RCC 7860 (cell line): ENCODE data around the gene QRFP.
"Not testable (repeated sequence)": the region's sequence is repeated elsewhere in the genome, so short reads cannot be mapped to it uniquely, and the experiment has no call there.

ENCODE experiments used
- DNase-seq: peaks from one replicate; pipeline ENCODE4 v3.0.0-alpha.2; 2015; ENCODE audit warnings: low spot score
- FAIRE-seq: peaks from 2 replicates; lab custom pipeline; 2012; peaks lifted over from hg19 to GRCh38; lab: Jason Lieb, UNC

QRFP gene

GRCh38 chr9:130858739-130859705 lies 37.6 kb downstream of the QRFP start:
- no peak for FAIRE-seq
- DNase-seq: no peak

- FAIRE-seq (peak; percentile 91), DNase-seq (peak; percentile 92)
Measured at GRCh38 chr9:130857864-130858738, 38.5 kb downstream of the QRFP start.

- DNase-seq (no peak), FAIRE-seq (no peak)
Measured at GRCh38 chr9:130856474-130856873, 40.1 kb downstream of the QRFP start.

- no peak for DNase-seq
- FAIRE-seq: no peak
Measured at GRCh38 chr9:130854835-130855234, 41.8 kb downstream of the QRFP start.

- peak; percentile 9 for DNase-seq
- no peak for FAIRE-seq
Measured at GRCh38 chr9:130854092-130854491, 42.5 kb downstream of the QRFP start.

DNA sequence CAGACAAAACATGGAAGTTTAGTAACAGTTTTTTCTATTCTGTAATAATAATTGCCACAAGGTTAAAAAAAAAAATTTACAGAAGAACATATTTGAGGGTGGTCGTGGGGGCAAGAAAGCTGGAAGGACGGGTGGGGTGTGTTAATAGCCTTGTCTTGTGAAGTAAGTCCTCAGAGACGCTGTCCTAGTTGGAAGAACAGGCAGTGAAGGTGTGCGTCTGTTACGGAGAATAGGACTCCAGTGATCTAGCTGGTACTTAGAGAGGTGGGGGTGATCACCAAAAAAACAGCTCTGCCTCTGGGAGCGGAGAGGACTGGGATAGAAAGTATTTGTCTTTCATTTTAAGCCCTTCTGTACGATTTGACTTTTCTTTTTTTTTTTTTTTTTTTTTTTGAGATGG lies 43.8 kb downstream of the QRFP start:
- FAIRE-seq (no peak), DNase-seq (no peak)

DNA sequence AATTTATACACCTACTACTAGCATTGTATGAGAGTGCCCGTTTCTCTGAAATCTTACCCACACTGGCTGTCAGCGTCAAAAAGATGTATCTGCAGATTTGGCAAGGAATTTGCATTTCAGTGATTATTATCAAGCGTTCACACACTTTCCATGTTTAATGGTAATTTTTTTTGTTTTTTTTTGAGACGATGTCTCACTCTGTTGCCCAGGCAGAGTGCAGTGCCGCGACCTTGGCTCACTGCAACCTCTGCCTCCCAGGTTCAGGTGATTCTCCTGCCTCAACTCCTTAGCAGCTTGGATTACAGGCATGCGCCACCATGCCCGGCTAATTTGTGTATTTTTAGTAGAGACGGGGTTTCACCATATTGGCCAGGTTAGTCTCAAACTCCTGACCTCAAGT lies 47.3 kb downstream of the QRFP start:
- DNase-seq (no peak), FAIRE-seq (no peak)

DNA sequence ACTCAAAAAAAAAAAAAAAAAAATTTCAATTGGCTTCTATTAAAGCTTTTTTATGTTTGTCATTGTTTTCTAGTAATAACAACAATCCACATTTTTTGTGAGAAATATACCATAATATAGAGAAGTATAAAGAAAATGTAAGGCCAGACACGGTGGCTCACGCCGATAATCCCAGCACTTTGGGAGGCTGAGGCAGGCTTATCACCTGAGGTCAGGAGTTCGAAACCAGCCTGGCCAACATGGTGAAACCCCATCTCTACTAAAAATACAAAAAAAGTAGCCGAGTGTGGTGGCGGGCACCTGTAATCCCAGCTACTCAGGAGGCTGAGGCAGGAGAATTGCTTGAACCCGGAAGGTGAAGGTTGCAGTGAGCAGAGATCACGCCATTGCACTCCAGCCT lies 48.1 kb downstream of the QRFP start:
- not testable (repeated sequence) for FAIRE-seq, DNase-seq

DNA sequence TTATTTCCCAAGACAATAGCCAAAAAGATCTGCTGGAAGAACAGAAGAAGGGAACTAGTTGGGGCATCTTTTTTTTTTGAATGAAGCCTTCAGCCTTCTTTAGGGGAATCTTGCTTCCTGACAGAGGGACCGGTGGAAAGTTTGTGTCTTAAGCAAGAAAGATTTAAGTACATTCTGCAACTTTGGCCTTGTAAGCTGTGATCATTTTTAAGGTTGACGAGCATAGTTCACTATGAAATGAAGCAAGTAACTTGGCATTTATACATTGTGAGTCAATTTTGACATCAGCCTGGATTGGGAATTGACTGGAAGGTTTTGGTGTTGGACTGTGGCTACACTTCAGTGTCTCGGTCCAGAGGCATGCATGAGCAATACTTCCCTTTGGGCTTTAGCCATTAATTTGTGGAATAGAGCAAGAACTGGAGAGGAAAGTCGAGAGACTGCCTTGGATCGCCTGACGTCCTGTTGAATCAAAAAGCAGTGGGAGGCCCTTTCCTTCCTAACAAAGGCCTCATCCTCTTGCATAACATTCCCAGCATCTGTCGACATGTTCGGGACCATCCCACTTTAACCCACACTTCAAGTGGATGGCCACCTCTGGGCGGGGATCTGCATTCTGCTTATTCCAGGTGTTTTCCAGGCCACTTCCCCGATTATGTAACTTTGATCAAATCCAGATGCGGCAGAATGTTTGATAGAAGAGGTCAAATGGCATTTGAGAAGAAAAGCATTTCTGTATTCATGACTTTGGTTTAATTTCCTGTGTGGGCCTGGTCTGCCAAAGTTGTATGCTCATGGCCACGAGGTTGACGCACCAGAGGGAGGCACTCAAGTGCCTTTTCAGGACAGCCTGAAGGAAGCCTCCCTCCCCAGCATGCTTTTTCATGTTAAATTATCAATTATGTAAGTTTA lies 49.0 kb downstream of the QRFP start:
- DNase-seq (peak; percentile 98), FAIRE-seq (peak; percentile 96)

- FAIRE-seq: peak; percentile 84
- DNase-seq: peak; percentile 77
Measured at GRCh38 chr9:130846487-130847305, 49.9 kb downstream of the QRFP start.

GRCh38 chr9:130845901-130846481 lies 50.6 kb downstream of the QRFP start:
- DNase-seq (peak; percentile 54), FAIRE-seq (no peak)

DNA sequence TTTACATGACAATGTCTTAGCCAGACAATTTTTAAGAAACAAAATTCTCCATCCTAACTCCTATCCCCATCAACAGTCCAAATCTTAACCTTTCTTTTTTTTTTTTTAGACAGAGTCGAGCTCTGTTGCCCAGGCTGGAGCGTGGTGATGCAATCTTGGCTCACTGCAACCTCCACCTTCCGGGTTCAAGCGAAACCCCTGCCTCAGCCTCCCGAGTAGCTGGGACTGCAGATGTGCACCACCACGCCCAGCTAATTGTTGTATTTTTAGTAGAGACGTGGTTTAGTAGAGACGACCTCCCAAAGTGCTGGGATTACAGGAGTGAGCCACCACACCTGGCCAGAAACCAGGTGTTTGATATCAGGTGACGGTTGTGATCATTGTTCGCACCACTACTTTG lies 51.4 kb downstream of the QRFP start:
- DNase-seq (no peak), FAIRE-seq (no peak)

GRCh38 chr9:130844044-130844451 lies 52.6 kb downstream of the QRFP start:
- FAIRE-seq: no peak
- no peak for DNase-seq

DNA sequence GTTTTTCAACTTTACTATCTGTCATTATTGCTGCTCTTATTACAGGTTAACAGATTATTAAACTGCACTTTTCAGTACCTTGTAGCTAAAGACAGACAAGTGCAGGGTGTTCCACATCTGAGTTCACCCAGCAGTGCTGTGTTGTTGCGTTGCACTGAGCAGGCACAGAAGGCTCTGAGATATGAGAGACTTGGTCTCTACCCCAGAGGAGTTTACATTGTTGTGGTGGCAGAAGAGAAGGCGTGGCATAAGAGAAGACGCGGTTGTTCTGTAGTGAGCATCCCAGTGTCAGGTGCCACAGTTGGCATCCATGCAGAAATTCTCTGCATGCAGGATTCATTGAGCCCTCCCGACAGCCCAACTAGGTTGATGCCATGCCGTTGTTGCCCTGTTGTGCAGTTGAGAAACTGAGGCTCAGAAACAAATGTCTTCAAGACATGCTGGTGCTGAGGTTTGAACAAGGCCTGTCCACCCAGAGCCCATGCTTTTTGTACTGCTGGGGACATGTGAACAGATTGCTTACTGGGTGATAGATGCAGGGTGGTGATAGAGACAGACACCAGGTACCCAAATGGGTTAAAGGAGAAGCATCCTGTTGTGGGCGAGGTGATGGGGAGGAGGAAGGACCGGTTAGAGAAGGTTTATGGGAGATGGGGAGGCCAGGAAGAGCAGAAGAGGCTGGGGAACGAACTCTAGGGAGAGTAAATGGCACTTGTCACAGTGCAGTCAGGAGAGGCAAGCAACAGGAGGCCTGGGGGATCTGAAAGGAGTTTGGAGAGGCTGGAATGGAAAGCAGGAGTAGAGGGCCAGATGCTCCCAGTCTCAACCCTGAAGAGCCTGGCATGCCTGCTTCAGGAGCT lies 53.3 kb downstream of the QRFP start:
- FAIRE-seq: no peak

More for the DNA sequence above, 53.3 kb downstream of the QRFP start:
- no peak for DNase-seq
